Neuronal stem cell (in vitro differentiated cells): ENCODE measurements around the gene SURF1.
A peak's percentile ranks its signal among the peaks of the same experiment; 100 is the strongest.
"Not testable (repeated sequence)": the region's sequence is repeated elsewhere in the genome, so short reads cannot be mapped to it uniquely, and the experiment has no call there.

ENCODE experiments used
- DNase-seq: peaks from one replicate; pipeline ENCODE4 v3.0.0-alpha.2; 2013; ENCODE audit warnings: low spot score
- H2AFZ ChIP-seq: one replicate; pipeline ENCODE4 v1.6.1; 2013; ENCODE audit warnings: mild to moderate bottlenecking, low read length, inconsistent platforms
- H2AK5ac ChIP-seq: 2 replicates; pipeline ENCODE4 v1.6.1; 2013; ENCODE audit warnings: low read depth, mild to moderate bottlenecking, inconsistent platforms, low read length, moderate library complexity, mixed read lengths
- H2BK120ac ChIP-seq: 2 replicates; pipeline ENCODE4 v1.6.1; 2013; ENCODE audit warnings: low read depth, mild to moderate bottlenecking, inconsistent platforms, low read length, moderate library complexity, mixed read lengths
- H2BK12ac ChIP-seq: one replicate; pipeline ENCODE4 v1.6.1; 2013; ENCODE audit warnings: low read length, inconsistent platforms
- H2BK15ac ChIP-seq: 2 replicates; pipeline ENCODE4 v1.6.1; 2013; ENCODE audit warnings: mild to moderate bottlenecking, low read length, inconsistent platforms, mixed read lengths
- H2BK5ac ChIP-seq: one replicate; pipeline ENCODE4 v1.6.1; 2013; ENCODE audit warnings: inconsistent platforms, mild to moderate bottlenecking, low read length, moderate library complexity
- H3K14ac ChIP-seq: one replicate; pipeline ENCODE4 v1.6.1; 2013; ENCODE audit warnings: low read length, inconsistent platforms
- H3K18ac ChIP-seq: 2 replicates; pipeline ENCODE4 v1.6.1; 2013; ENCODE audit warnings: low read length, inconsistent platforms
- H3K23ac ChIP-seq: 2 replicates; pipeline ENCODE4 v1.6.1; 2013; ENCODE audit warnings: low read depth, mild to moderate bottlenecking, mixed read lengths, low read length, inconsistent platforms; ENCODE audit not compliant: poor library complexity
- H3K27ac ChIP-seq: replicated peaks from 3 replicates; pipeline ENCODE4 v1.5.1; 2013; ENCODE audit warnings: low read length, inconsistent platforms
- H3K27me3 ChIP-seq, 3 experiments: 2 replicates each; pipeline ENCODE4 v1.6.1; 2013; ENCODE audit warnings: low read length in 3 of 3, mild to moderate bottlenecking in 2 of 3, inconsistent platforms in 1 of 3, low read depth in 1 of 3, mixed read lengths in 1 of 3, moderate library complexity in 1 of 3; ENCODE audit not compliant: control insufficient read depth in 3 of 3, insufficient read depth in 3 of 3
- H3K36me3 ChIP-seq, 2 donors: replicated peaks in 1 of 2; 2 replicates each; pipeline ENCODE4 v1.6.1; 2013; ENCODE audit warnings: low read length in 2 of 2; ENCODE audit not compliant: control insufficient read depth in 2 of 2, insufficient read depth in 2 of 2
- H3K4ac ChIP-seq: 2 replicates; pipeline ENCODE4 v1.6.1; 2013; ENCODE audit warnings: inconsistent platforms, mild to moderate bottlenecking, low read length, moderate library complexity
- H3K4me1 ChIP-seq, 2 donors: 1 replicate in 1 of 2; 2 replicates in 1 of 2; pipeline ENCODE4 v1.6.1; 2013; ENCODE audit warnings: low read length in 2 of 2, low read depth in 1 of 2; ENCODE audit not compliant: control insufficient read depth in 2 of 2, insufficient read depth in 1 of 2
- H3K4me2 ChIP-seq: one replicate; pipeline ENCODE4 v1.6.1; 2013; ENCODE audit warnings: mild to moderate bottlenecking, low read length, inconsistent platforms; ENCODE audit not compliant: insufficient read depth, poor library complexity, severe bottlenecking
- H3K4me3 ChIP-seq, 2 donors: 2 replicates each; pipeline ENCODE4 v1.5.1; 2013; ENCODE audit warnings: low read length in 2 of 2, mild to moderate bottlenecking in 2 of 2, inconsistent platforms in 1 of 2, moderate library complexity in 1 of 2
- H3K79me1 ChIP-seq: one replicate; pipeline ENCODE4 v1.6.1; 2013; ENCODE audit warnings: low read depth, mild to moderate bottlenecking, inconsistent platforms, low read length, moderate library complexity
- H3K9ac ChIP-seq: one replicate; pipeline ENCODE4 v1.6.1; 2013; ENCODE audit warnings: mild to moderate bottlenecking, low read depth, low read length, inconsistent platforms; ENCODE audit not compliant: poor library complexity
- H3K9me3 ChIP-seq, 2 donors: replicated peaks in 1 of 2; 2 replicates each; pipeline versions ENCODE3 to v1.6.1; 2013; ENCODE audit warnings: low read length in 2 of 2, mild to moderate bottlenecking in 2 of 2, inconsistent platforms in 1 of 2, low read depth in 1 of 2, mixed read lengths in 1 of 2, moderate library complexity in 1 of 2; ENCODE audit not compliant: control insufficient read depth in 2 of 2, insufficient read depth in 1 of 2
- H4K8ac ChIP-seq: one replicate; pipeline ENCODE4 v1.6.1; 2013; ENCODE audit warnings: low read depth, mild to moderate bottlenecking, inconsistent platforms, low read length, moderate library complexity
- H4K91ac ChIP-seq: one replicate; pipeline ENCODE4 v1.6.1; 2013; ENCODE audit warnings: low read length, low read depth, mild to moderate bottlenecking, inconsistent platforms; ENCODE audit not compliant: poor library complexity
- WGBS, 2 donors: extraction: QIAGEN DNeasy Blood & Tissue Kit; methylation state at CpG; one replicate each; pipeline ENCODE4 v1.1.7; 2013; ENCODE audit warnings: missing lambda C conversion rate in 2 of 2, mixed read lengths in 1 of 2; ENCODE audit not compliant: insufficient read length in 2 of 2, insufficient replicate concordance in 1 of 2; ENCODE audit errors: extremely low coverage in 2 of 2; 5-methylcytosine and 5-hydroxymethylcytosine counted together

Gene SURF1

GRCh38 chr9:133377280-133377679, 21.0 kb upstream of the SURF1 start:
- not testable (repeated sequence) for H2BK5ac ChIP-seq, DNase-seq, H3K9ac ChIP-seq, H3K27me3 ChIP-seq, H4K91ac ChIP-seq, H3K4me3 ChIP-seq, H3K18ac ChIP-seq, H2BK12ac ChIP-seq, H3K27ac ChIP-seq, H3K23ac ChIP-seq, H4K8ac ChIP-seq, H3K14ac ChIP-seq, H2BK15ac ChIP-seq, H3K9me3 ChIP-seq, H2BK120ac ChIP-seq, H3K79me1 ChIP-seq, H3K4me2 ChIP-seq, H3K4me1 ChIP-seq, H2AK5ac ChIP-seq, H3K4ac ChIP-seq, H2AFZ ChIP-seq
- peaks cover 5 to 19% of the 10 kb centered on the region in 2 donors for H3K36me3 ChIP-seq
- WGBS, 2 donors: no CpG with 5 or more reads among the region's 14 CpGs

GRCh38 chr9:133375724-133376654, 19.7 kb upstream of the SURF1 start, which contains the start of the genes STKLD1 and SURF4:
Gene STKLD1 (plus strand): TSS chr9:133376366. CDS start chr9:133376474, 108 bp downstream.
Gene SURF4 (minus strand): TSS chr9:133376060. CDS start chr9:133375969, 91 bp downstream.
- no peak within 1 kb of the TSS for H2BK12ac ChIP-seq
- no CpG with 5 or more reads among the region's 120 CpGs for WGBS, 2 donors
- H3K18ac ChIP-seq: peak within 1 kb of the TSS; percentile 95
- H3K4me2 ChIP-seq: peak within 1 kb of the TSS; percentile 67
- H3K14ac ChIP-seq: peak within 1 kb of the TSS; percentile 92
- H3K4ac ChIP-seq: no peak within 1 kb of the TSS
- no peak within 1 kb of the TSS for H2BK120ac ChIP-seq
- H2AK5ac ChIP-seq: peak within 1 kb of the TSS; percentile 95
- peak within 1 kb of the TSS; percentile 2 for H2BK5ac ChIP-seq
- no peak within 1 kb of the TSS for H2BK15ac ChIP-seq
- peak within 1 kb of the TSS; percentile 25 for H4K8ac ChIP-seq
- H3K23ac ChIP-seq: peak within 1 kb of the TSS; percentile 87
- peaks cover 2 to 7% of the 10 kb centered on the region in 2 donors for H3K4me1 ChIP-seq
- H3K9me3 ChIP-seq: peaks cover 0 to 10% of the 10 kb centered on the region in 2 donors
- DNase-seq: peak; percentile 96
- peaks cover 12% of the 10 kb centered on the region for H3K79me1 ChIP-seq
- peak within 1 kb of the TSS; percentile 97 for H3K9ac ChIP-seq
- peaks cover 5 to 31% of the 10 kb centered on the region in 2 donors for H3K36me3 ChIP-seq
- H2AFZ ChIP-seq: peak within 1 kb of the TSS; percentile 97
- peak within 1 kb of the TSS; percentile 90 to 99 for H3K4me3 ChIP-seq
- H4K91ac ChIP-seq: no peak within 1 kb of the TSS
- H3K27ac ChIP-seq: peak within 1 kb of the TSS; percentile 69
- H3K27me3 ChIP-seq: peaks cover 0 to 1% (median 0%) of the 10 kb centered on the region in 3 experiments

- H3K36me3 ChIP-seq: peaks cover 10 to 39% of the 10 kb centered on the region in 2 donors
- peak; percentile 23 for DNase-seq
- H3K18ac ChIP-seq: peak overlapping the region; percentile 95
- peaks cover 0 to 10% of the 10 kb centered on the region in 2 donors for H3K9me3 ChIP-seq
- H2BK12ac ChIP-seq: no peak overlapping the region
- no peak overlapping the region for H2BK120ac ChIP-seq
- H3K27ac ChIP-seq: no peak overlapping the region
- WGBS, 2 donors: no CpG with 5 or more reads among the region's 39 CpGs
- peak overlapping the region; percentile 91 for H2AFZ ChIP-seq
- no peak overlapping the region for H3K14ac ChIP-seq
- peaks cover 0 to 1% (median 0%) of the 10 kb centered on the region in 3 experiments for H3K27me3 ChIP-seq
- peak overlapping the region; percentile 2 for H2BK5ac ChIP-seq
- no peak overlapping the region for H4K91ac ChIP-seq
- H3K79me1 ChIP-seq: peaks cover 17% of the 10 kb centered on the region
- peak overlapping the region; percentile 60 for H2AK5ac ChIP-seq
- no peak overlapping the region for H2BK15ac ChIP-seq
- H3K4me2 ChIP-seq: peak overlapping the region; percentile 48
- peaks cover 2 to 7% of the 10 kb centered on the region in 2 donors for H3K4me1 ChIP-seq
- H3K4ac ChIP-seq: no peak overlapping the region
- no peak overlapping the region for H3K23ac ChIP-seq
- H3K9ac ChIP-seq: peak overlapping the region; percentile 97
- H3K4me3 ChIP-seq: peak overlapping the region; percentile 90 to 99
- H4K8ac ChIP-seq: no peak overlapping the region
Measured at GRCh38 chr9:133375116-133375723, 18.9 kb upstream of the SURF1 start.
